HepG2 (cell line): ENCODE results near the gene SMTNL1. TPM values are rescaled to one million over a fixed set of nuclear protein-coding genes. Genes with fewer than 3 reads are reported as not detected.

Source experiments
- ATAC-seq: fragments of 200-7000 bp; cut with Tn5 transposase; 3 replicates; pipeline ENCODE4 v1.9.1; 2020; ENCODE audit warnings: mild to moderate bottlenecking, moderate library complexity
- BruUV-seq: library from RNA; stranded (reverse); fragments of 400-500 nt; replicated peaks from 2 replicates; lab custom pipeline; 2021; lab: Mats Ljungman, UMichigan
- CTCF ChIA-PET: fragments of 300-600 bp; formaldehyde crosslinking; extraction: SDS; loops from one replicate; lab custom pipeline; 2021; ENCODE audit warnings: low total read pairs, inconsistent platforms, low intra/inter-chr PET ratio; lab: Yijun Ruan, JAX
- POLR2A ChIA-PET: fragments of 350-600 bp; sonication (Branson Sonifier 250); formaldehyde crosslinking; loops from one replicate; lab custom pipeline; 2020; ENCODE audit warnings: antibody characterized with exemption, inconsistent platforms; lab: Yijun Ruan, JAX
- DNase-seq: peaks from one replicate; pipeline ENCODE4 v3.0.0-alpha.2; 2015; ENCODE audit warnings: low spot score
- FAIRE-seq: peaks from 3 replicates; lab custom pipeline; 2011; peaks lifted over from hg19 to GRCh38; lab: Jason Lieb, UNC
- H2AFZ ChIP-seq: one replicate; pipeline ENCODE4 v1.6.1; 2011; ENCODE audit warnings: low read length, inconsistent platforms
- H3K27ac ChIP-seq: fragments of 300-600 bp; 3 replicates; pipeline ENCODE4 v1.8.0; 2011; ENCODE audit warnings: mixed run types, mild to moderate bottlenecking, mixed read lengths, low read length, inconsistent platforms; ENCODE audit not compliant: insufficient read depth; ENCODE audit errors: extremely low read length
- H3K27me3 ChIP-seq, 2 experiments: fragments of 200-600 bp in 1 of 2; 2 replicates in 1 of 2; 3 replicates in 1 of 2; pipeline versions ENCODE4 v1.6.0 to v1.8.0; 2011; ENCODE audit warnings: low read length in 2 of 2, mild to moderate bottlenecking in 2 of 2, moderate library complexity in 2 of 2, inconsistent platforms in 1 of 2; ENCODE audit not compliant: insufficient read depth in 2 of 2, control insufficient read depth in 1 of 2
- H3K36me3 ChIP-seq, 2 experiments: fragments of 200-600 bp in 1 of 2; replicated peaks in 1 of 2; 2 replicates in 1 of 2; 3 replicates in 1 of 2; pipeline versions ENCODE4 v1.5.1 to v1.8.0; 2011; ENCODE audit warnings: low read length in 2 of 2, inconsistent platforms in 1 of 2; ENCODE audit not compliant: insufficient read depth in 2 of 2, control insufficient read depth in 1 of 2
- H3K4me1 ChIP-seq: 2 replicates; pipeline ENCODE4 v1.5.1; 2012; ENCODE audit warnings: low read length, inconsistent platforms; ENCODE audit not compliant: insufficient read depth
- H3K4me2 ChIP-seq: 2 replicates; pipeline ENCODE4 v1.6.0; 2011; ENCODE audit warnings: low read depth, low read length, inconsistent platforms
- H3K4me3 ChIP-seq, 3 experiments: fragments of 200-600 bp in 1 of 3; sonication (generic), shearing (Covaris generic) in 1 of 3; replicated peaks in 1 of 3; 2 replicates each; pipeline ENCODE4 v1.5.1; 2011 to 2016; ENCODE audit warnings: low read length in 3 of 3, inconsistent platforms in 2 of 3, low read depth in 2 of 3, mild to moderate bottlenecking in 2 of 3, control low read depth in 1 of 3, mixed read lengths in 1 of 3; ENCODE audit not compliant: insufficient read depth in 1 of 3
- H3K79me2 ChIP-seq: one replicate; pipeline ENCODE4 v1.6.1; 2011; ENCODE audit warnings: low read length, inconsistent platforms; ENCODE audit not compliant: insufficient read depth
- H3K9ac ChIP-seq: 2 replicates; pipeline ENCODE4 v1.6.0; 2011; ENCODE audit warnings: mild to moderate bottlenecking, low read depth, low read length, inconsistent platforms; ENCODE audit not compliant: insufficient read depth
- H3K9me3 ChIP-seq: 2 replicates; pipeline ENCODE4 v1.5.1; 2012; ENCODE audit warnings: mild to moderate bottlenecking, low read length
- H4K20me1 ChIP-seq: 2 replicates; pipeline ENCODE4 v1.6.0; 2011; ENCODE audit warnings: inconsistent platforms, mild to moderate bottlenecking, low read length, moderate library complexity; ENCODE audit not compliant: insufficient read depth
- GLI4 ChIP-seq: sonication (generic); formaldehyde crosslinking; IDR thresholded peaks from 2 replicates; pipeline ENCODE4 v1.5.1; 2020; ENCODE audit warnings: missing genetic modification reagents, mild to moderate bottlenecking, moderate library complexity, borderline replicate concordance
- SMYD3 ChIP-seq: sonication (generic); formaldehyde crosslinking; IDR thresholded peaks from 2 replicates; pipeline ENCODE4 v1.8.1; 2023; ENCODE audit warnings: mild to moderate bottlenecking, missing genetic modification reagents
- TOE1 ChIP-seq: sonication (generic); formaldehyde crosslinking; IDR thresholded peaks from 2 replicates; pipeline ENCODE4 v1.4.0; 2020; ENCODE audit warnings: mild to moderate bottlenecking, missing genetic modification reagents
- ZFP36L2 ChIP-seq: sonication (generic); formaldehyde crosslinking; IDR thresholded peaks from 2 replicates; pipeline ENCODE4 v1.4.0; 2020; ENCODE audit warnings: missing genetic modification reagents
- ZNF605 ChIP-seq: sonication (generic); formaldehyde crosslinking; IDR thresholded peaks from 2 replicates; pipeline ENCODE4 v1.8.0; 2022; ENCODE audit warnings: mild to moderate bottlenecking, missing genetic modification reagents
- WGBS: methylation state at CpG from one replicate; pipeline ENCODE4 v1.1.6; 2017; ENCODE audit warnings: low lambda C conversion rate; 5-methylcytosine and 5-hydroxymethylcytosine counted together
- in situ Hi-C: cut with HindIII; loops from 2 replicates; pipeline ENCODE4 v1.10.0; 2017; ENCODE audit warnings: low pct_unique_long_range_greater_than_20kb; ENCODE audit not compliant: extremely low pct_ligation_motif_present
- intact Hi-C: fragments of 100-400 bp; cut with micrococcal nuclease; formaldehyde crosslinking; loops from one replicate; pipeline ENCODE4 v1.10.0; 2022; ENCODE audit not compliant: unreplicated experiment
- polyA plus RNA-seq, 8 experiments: library from polyadenylated mRNA; depleted of rRNA in 3 of 8; stranded (reverse) in 7 of 8; unstranded in 1 of 8; fragments of >200 nt; fragmentation: Illumina TruSeq in 4 of 8; extraction: Trizol in 4 of 8; gene quantifications; 2 replicates each; pipeline versions ENCODE4 v1.2.1 to v1.2.3, GENCODE V29; 2011 to 2016; ENCODE audit warnings: low read depth in 4 of 8, missing spikeins in 1 of 8, mixed read lengths in 1 of 8; ENCODE audit not compliant: insufficient read depth in 1 of 8
- total RNA-seq, 5 experiments: library from RNA; depleted of rRNA; stranded (reverse); fragments of >200 nt; fragmentation: Illumina TruSeq; extraction: Trizol; gene quantifications; 2 replicates each; pipeline ENCODE4 v1.2.3, GENCODE V29; 2016; ENCODE audit warnings: low read depth in 1 of 5
- TF ChIP-seq, protein P1 (sequence below): IDR thresholded peaks from 2 replicates; pipeline ENCODE4 v1.6.1; 2016; ENCODE audit warnings: mild to moderate bottlenecking
- TF ChIP-seq, protein P2 (sequence below): sonication (generic); formaldehyde crosslinking; IDR thresholded peaks from 2 replicates; pipeline ENCODE4 v1.4.0; 2020; ENCODE audit warnings: missing genetic modification reagents
- TF ChIP-seq, protein P3 (sequence below): IDR thresholded peaks from 2 replicates; pipeline ENCODE4 v1.6.1; 2016; ENCODE audit warnings: control low read depth
- TF ChIP-seq, protein P4 (sequence below): sonication (generic); formaldehyde crosslinking; IDR thresholded peaks from 2 replicates; pipeline ENCODE4 v1.8.1; 2023; ENCODE audit warnings: missing genetic modification reagents, inconsistent platforms, borderline replicate concordance

The SMTNL1 gene
- total and polyA plus RNA-seq, 2 of the 13 experiments (the other 11 are each of a cell fraction or from before 2014, with no cell fraction given): 0.04 TPM; not detected in 1

DNA sequence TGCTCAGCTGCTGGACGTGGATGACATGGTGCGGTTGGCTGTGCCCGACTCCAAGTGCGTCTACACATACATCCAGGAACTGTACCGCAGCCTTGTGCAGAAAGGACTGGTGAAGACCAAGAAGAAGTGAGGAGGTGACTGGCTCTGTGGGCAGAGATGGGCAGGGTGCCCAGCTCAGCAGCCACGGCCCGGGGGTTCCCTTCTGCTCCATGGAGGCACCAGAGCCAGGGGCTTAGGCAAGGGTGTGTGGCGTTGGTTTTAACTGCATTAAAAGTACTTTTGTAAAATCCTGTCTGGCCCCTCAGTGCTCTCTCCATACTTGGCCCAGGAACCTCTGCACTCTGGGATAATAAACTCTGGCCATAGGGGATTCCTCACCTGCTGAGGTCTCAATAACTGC is 12.6 kb downstream of the SMTNL1 start:
- in situ Hi-C loops (no loop called here), intact Hi-C loops (no loop called here)
- WGBS: 92% methylated on average over 8 of the region's 8 CpGs
- H3K4me2 ChIP-seq: no peak overlapping the region
- H3K27me3 ChIP-seq: no peaks in the 10 kb centered on the region
- FAIRE-seq (no peak), DNase-seq (no peak), ATAC-seq (no peak)
- no peak overlapping the region for H3K4me3 ChIP-seq
- POLR2A ChIA-PET: no interaction called here
- TF ChIP-seq ZFP36L2 (CRISPR knock-in tag) (no peak), TOE1 (CRISPR knock-in tag) (no peak), SMYD3 (CRISPR knock-in tag) (no peak), GLI4 (CRISPR knock-in tag) (no peak), ZNF605 (CRISPR knock-in tag) (no peak)
- TF ChIP-seq, protein P1, sequence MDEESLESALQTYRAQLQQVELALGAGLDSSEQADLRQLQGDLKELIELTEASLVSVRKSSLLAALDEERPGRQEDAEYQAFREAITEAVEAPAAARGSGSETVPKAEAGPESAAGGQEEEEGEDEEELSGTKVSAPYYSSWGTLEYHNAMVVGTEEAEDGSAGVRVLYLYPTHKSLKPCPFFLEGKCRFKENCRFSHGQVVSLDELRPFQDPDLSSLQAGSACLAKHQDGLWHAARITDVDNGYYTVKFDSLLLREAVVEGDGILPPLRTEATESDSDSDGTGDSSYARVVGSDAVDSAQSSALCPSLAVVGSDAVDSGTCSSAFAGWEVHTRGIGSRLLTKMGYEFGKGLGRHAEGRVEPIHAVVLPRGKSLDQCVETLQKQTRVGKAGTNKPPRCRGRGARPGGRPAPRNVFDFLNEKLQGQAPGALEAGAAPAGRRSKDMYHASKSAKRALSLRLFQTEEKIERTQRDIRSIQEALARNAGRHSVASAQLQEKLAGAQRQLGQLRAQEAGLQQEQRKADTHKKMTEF (CRISPR knock-in tag): no peak
- TF ChIP-seq, protein P2, sequence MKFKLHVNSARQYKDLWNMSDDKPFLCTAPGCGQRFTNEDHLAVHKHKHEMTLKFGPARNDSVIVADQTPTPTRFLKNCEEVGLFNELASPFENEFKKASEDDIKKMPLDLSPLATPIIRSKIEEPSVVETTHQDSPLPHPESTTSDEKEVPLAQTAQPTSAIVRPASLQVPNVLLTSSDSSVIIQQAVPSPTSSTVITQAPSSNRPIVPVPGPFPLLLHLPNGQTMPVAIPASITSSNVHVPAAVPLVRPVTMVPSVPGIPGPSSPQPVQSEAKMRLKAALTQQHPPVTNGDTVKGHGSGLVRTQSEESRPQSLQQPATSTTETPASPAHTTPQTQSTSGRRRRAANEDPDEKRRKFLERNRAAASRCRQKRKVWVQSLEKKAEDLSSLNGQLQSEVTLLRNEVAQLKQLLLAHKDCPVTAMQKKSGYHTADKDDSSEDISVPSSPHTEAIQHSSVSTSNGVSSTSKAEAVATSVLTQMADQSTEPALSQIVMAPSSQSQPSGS: no peak
- TF ChIP-seq, protein P3, sequence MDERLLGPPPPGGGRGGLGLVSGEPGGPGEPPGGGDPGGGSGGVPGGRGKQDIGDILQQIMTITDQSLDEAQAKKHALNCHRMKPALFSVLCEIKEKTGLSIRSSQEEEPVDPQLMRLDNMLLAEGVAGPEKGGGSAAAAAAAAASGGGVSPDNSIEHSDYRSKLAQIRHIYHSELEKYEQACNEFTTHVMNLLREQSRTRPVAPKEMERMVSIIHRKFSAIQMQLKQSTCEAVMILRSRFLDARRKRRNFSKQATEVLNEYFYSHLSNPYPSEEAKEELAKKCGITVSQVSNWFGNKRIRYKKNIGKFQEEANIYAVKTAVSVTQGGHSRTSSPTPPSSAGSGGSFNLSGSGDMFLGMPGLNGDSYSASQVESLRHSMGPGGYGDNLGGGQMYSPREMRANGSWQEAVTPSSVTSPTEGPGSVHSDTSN (CRISPR knock-in tag): no peak
- TF ChIP-seq, protein P4, sequence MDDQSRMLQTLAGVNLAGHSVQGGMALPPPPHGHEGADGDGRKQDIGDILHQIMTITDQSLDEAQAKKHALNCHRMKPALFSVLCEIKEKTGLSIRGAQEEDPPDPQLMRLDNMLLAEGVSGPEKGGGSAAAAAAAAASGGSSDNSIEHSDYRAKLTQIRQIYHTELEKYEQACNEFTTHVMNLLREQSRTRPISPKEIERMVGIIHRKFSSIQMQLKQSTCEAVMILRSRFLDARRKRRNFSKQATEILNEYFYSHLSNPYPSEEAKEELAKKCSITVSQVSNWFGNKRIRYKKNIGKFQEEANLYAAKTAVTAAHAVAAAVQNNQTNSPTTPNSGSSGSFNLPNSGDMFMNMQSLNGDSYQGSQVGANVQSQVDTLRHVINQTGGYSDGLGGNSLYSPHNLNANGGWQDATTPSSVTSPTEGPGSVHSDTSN (CRISPR knock-in tag): no peak
- H3K36me3 ChIP-seq: peaks cover 1 to 11% of the 10 kb centered on the region in 2 experiments; a peak in 1 of 5 replicates
- H3K79me2 ChIP-seq: no peaks in the 10 kb centered on the region
- no peak overlapping the region for H2AFZ ChIP-seq
- BruUV-seq: no TSS peak
- H4K20me1 ChIP-seq: no peaks in the 10 kb centered on the region
- peaks cover 32% of the 10 kb centered on the region for H3K4me1 ChIP-seq
- H3K9me3 ChIP-seq: no peaks in the 10 kb centered on the region
- H3K27ac ChIP-seq: no peak overlapping the region
- CTCF ChIA-PET: no interaction called here
- no peak overlapping the region for H3K9ac ChIP-seq
